ENCODE data around the gene PRM2.

DNA sequence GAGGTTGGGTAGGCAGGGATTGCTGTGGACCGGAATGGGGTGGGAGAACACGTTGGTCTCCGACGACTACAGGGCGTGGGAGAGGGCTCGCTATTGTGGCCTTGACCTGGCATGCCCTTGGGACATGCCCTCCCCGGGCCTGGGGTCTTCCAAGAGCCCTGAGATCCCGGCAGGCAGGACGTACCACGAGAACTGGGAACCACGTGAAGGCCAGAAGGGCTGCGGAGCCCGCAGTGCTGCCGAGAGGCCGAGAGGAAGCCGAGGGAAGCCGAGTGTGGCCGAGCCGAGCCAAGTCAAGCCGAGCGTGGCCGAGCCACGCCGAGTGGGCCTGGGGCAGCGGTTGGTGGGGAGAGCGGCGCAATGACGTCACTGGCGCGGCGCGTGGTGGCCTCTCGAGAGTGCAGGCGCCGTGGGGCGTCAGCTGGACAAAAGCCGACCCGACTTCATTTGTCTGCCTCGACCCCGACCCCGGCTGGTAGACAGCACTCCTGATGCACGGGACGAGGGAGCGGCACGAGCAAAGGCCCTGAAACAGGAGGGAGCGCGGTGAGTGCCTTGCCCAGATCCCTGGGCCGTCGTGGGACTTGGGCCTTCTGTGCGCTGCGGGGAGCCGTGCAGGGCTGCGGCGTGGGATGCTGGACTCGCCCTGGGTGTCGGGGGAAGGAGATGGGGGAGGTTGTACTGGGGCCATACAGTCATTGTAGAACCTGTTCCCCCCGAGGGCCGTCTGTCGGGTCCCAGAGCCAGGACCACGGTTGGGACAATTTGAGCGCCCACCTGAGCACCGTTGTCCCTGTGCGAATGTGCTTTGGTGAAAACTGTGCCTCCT is 26.8 kb downstream of the PRM2 start:
- TF ChIP-seq CTCF (IDR thresholded peaks at IDR 0.05; ENCODE audit: low read depth, low read length) (no peak), EZH2phosphoT487 (IDR thresholded peaks at IDR 0.05; ENCODE audit: low read depth) (no peak)

Measured in OCI-LY3 (cell line).